Smooth muscle cell (in vitro differentiated cells): ENCODE measurements around the gene MRTFA. TPM values are rescaled to one million over a fixed set of nuclear protein-coding genes. Genes with fewer than 3 reads are reported as not detected.
A peak's percentile ranks its signal among the peaks of the same experiment; 100 is the strongest.

Experiments
- DNase-seq: peaks from one replicate; lab custom pipeline; 2025; ENCODE audit not compliant: unreplicated experiment; lab: John Stamatoyannopoulos, UW
- H2AFZ ChIP-seq: fragments of 200-600 bp; sonication (generic); 2 replicates; pipeline ENCODE4 v1.6.0; 2016; ENCODE audit warnings: antibody characterized with exemption, low read depth, mild to moderate bottlenecking
- H3F3A ChIP-seq: fragments of 200-600 bp; sonication (generic); 2 replicates; pipeline ENCODE4 v1.6.0; 2017; ENCODE audit warnings: antibody characterized with exemption, low read depth
- H3K27ac ChIP-seq: fragments of 200-600 bp; sonication (generic); 2 replicates; pipeline ENCODE4 v1.5.1; 2016; ENCODE audit warnings: low read depth, mild to moderate bottlenecking
- H3K27me3 ChIP-seq: fragments of 200-600 bp; sonication (generic); 2 replicates; pipeline ENCODE4 v1.6.1; 2016; ENCODE audit warnings: low read depth, mild to moderate bottlenecking
- H3K36me3 ChIP-seq: fragments of 200-600 bp; sonication (generic); 2 replicates; pipeline ENCODE4 v1.5.1; 2016; ENCODE audit warnings: low read depth
- H3K4me1 ChIP-seq: fragments of 200-600 bp; sonication (generic); 2 replicates; pipeline ENCODE4 v1.5.1; 2016; ENCODE audit warnings: low read depth
- H3K4me2 ChIP-seq: fragments of 200-600 bp; sonication (generic); 2 replicates; pipeline ENCODE4 v1.6.0; 2016; ENCODE audit warnings: mild to moderate bottlenecking
- H3K4me3 ChIP-seq: fragments of 200-600 bp; sonication (generic); 2 replicates; pipeline ENCODE4 v1.5.1; 2016; ENCODE audit warnings: mild to moderate bottlenecking
- H3K79me2 ChIP-seq: fragments of 200-600 bp; sonication (generic); 2 replicates; pipeline ENCODE4 v1.6.0; 2016; ENCODE audit warnings: low read depth, mild to moderate bottlenecking
- H3K9ac ChIP-seq: fragments of 200-600 bp; sonication (generic); 2 replicates; pipeline ENCODE4 v1.6.0; 2016; ENCODE audit warnings: low read depth
- H3K9me3 ChIP-seq: fragments of 200-600 bp; sonication (generic); replicated peaks from 2 replicates; pipeline ENCODE4 v1.5.1; 2016; ENCODE audit warnings: low read depth
- H4K20me1 ChIP-seq: fragments of 200-600 bp; sonication (generic); 2 replicates; pipeline ENCODE4 v1.6.0; 2016; ENCODE audit warnings: low read depth
- WGBS: methylation state at CpG from one replicate; pipeline ENCODE4 v1.1.7; 2016; ENCODE audit warnings: low lambda C conversion rate; 5-methylcytosine and 5-hydroxymethylcytosine counted together
- polyA plus RNA-seq: library from polyadenylated mRNA; unstranded; fragments of >200 nt; fragmentation: Nextera tagmentation; extraction: Ambion mirVana; gene quantifications from 2 replicates; pipeline ENCODE4 v1.2.1, GENCODE V29; 2016
- total RNA-seq: library from RNA; depleted of rRNA; stranded (reverse); fragments of >200 nt; gene quantifications from 2 replicates; pipeline ENCODE4 v1.2.3, GENCODE V29; 2014
- TF ChIP-seq, protein P1 (sequence below): fragments of 200-600 bp; sonication (generic); IDR thresholded peaks from 2 replicates; pipeline ENCODE4 v1.5.1; 2017; ENCODE audit warnings: borderline replicate concordance, mild to moderate bottlenecking, antibody characterized with exemption; ENCODE audit not compliant: insufficient read depth, poor library complexity, severe bottlenecking

MRTFA gene
- total and polyA plus RNA-seq, 2 experiments from 2014 or later = 25.5 to 41.7 TPM

- no peaks in the 10 kb centered on the region for H3K9me3 ChIP-seq
- 73% methylated on average over 2 of the region's 2 CpGs for WGBS
- peaks cover 90% of the 10 kb centered on the region for H3K79me2 ChIP-seq
- H4K20me1 ChIP-seq = peaks cover 80% of the 10 kb centered on the region
- H3K4me2 ChIP-seq = no peak overlapping the region
- peak overlapping the region; percentile 21 for H3K27ac ChIP-seq
- H3K4me3 ChIP-seq = no peak overlapping the region
- H3K4me1 ChIP-seq = no peaks in the 10 kb centered on the region
- no peak overlapping the region for H3K9ac ChIP-seq
- no peak for DNase-seq
- no peaks in the 10 kb centered on the region for H3K36me3 ChIP-seq
- TF ChIP-seq, protein P1, sequence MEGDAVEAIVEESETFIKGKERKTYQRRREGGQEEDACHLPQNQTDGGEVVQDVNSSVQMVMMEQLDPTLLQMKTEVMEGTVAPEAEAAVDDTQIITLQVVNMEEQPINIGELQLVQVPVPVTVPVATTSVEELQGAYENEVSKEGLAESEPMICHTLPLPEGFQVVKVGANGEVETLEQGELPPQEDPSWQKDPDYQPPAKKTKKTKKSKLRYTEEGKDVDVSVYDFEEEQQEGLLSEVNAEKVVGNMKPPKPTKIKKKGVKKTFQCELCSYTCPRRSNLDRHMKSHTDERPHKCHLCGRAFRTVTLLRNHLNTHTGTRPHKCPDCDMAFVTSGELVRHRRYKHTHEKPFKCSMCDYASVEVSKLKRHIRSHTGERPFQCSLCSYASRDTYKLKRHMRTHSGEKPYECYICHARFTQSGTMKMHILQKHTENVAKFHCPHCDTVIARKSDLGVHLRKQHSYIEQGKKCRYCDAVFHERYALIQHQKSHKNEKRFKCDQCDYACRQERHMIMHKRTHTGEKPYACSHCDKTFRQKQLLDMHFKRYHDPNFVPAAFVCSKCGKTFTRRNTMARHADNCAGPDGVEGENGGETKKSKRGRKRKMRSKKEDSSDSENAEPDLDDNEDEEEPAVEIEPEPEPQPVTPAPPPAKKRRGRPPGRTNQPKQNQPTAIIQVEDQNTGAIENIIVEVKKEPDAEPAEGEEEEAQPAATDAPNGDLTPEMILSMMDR = no peak
- no peaks in the 10 kb centered on the region for H3F3A ChIP-seq
- no peak overlapping the region for H2AFZ ChIP-seq
- no peaks in the 10 kb centered on the region for H3K27me3 ChIP-seq
Measured at GRCh38 chr22:40377931-40378330, 258.6 kb downstream of the MRTFA start.

- DNase-seq = no peak
- Histone ChIP-seq H2AFZ (no peak overlapping the region), H3K4me1 (peaks cover 6% of the 10 kb centered on the region), H3K4me3 (no peak overlapping the region), H3K9ac (no peak overlapping the region), H3K4me2 (no peak overlapping the region), H3F3A (peaks cover 3% of the 10 kb centered on the region), H3K27ac (no peak overlapping the region), H3K79me2 (peaks cover 96% of the 10 kb centered on the region), H3K36me3 (no peaks in the 10 kb centered on the region), H3K27me3 (no peaks in the 10 kb centered on the region), H3K9me3 (no peaks in the 10 kb centered on the region), H4K20me1 (peaks cover 68% of the 10 kb centered on the region)
- 91% methylated on average over 5 of the region's 5 CpGs for WGBS
- TF ChIP-seq, protein P1 = no peak
Measured at GRCh38 chr22:40376149-40376548, 260.4 kb downstream of the MRTFA start.

GRCh38 chr22:40374567-40374966, 262.0 kb downstream of the MRTFA start:
- Histone ChIP-seq H3F3A (peaks cover 6% of the 10 kb centered on the region), H3K4me1 (peaks cover 7% of the 10 kb centered on the region), H4K20me1 (peaks cover 52% of the 10 kb centered on the region), H3K79me2 (peaks cover 87% of the 10 kb centered on the region), H3K4me3 (no peak overlapping the region), H3K27ac (no peak overlapping the region), H3K4me2 (no peak overlapping the region), H3K9me3 (no peaks in the 10 kb centered on the region), H3K36me3 (no peaks in the 10 kb centered on the region), H3K27me3 (no peaks in the 10 kb centered on the region), H2AFZ (no peak overlapping the region), H3K9ac (no peak overlapping the region)
- WGBS = 98% methylated on average over 8 of the region's 8 CpGs
- DNase-seq = no peak
- TF ChIP-seq, protein P1 = no peak

DNA sequence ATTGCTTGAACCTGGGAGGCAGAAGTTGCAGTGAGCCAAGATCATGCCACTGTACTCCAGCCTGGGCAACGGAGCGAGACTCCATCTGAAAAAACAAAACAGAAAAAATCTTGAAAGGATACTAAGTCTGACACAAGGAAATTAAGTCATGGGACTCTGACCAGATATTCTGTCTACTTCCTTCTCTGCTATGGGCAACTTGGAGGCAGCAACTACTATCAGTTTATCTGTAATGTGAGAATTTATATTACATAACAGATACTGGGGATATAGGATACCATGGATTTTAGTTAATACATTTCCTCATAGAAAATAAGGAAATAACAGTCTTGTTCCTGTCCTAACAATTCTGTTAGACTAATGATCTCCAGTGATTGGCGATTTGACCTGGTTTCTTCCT, 267.7 kb downstream of the MRTFA start:
- H3K4me3 ChIP-seq = no peak overlapping the region
- no peaks in the 10 kb centered on the region for H3K27me3 ChIP-seq
- H3K9me3 ChIP-seq = no peaks in the 10 kb centered on the region
- H3F3A ChIP-seq = peaks cover 22% of the 10 kb centered on the region
- DNase-seq = no peak
- H3K27ac ChIP-seq = no peak overlapping the region
- TF ChIP-seq, protein P1 = no peak
- H3K36me3 ChIP-seq = peaks cover 13% of the 10 kb centered on the region
- H3K4me1 ChIP-seq = peaks cover 7% of the 10 kb centered on the region
- H3K79me2 ChIP-seq = peaks cover 29% of the 10 kb centered on the region
- H3K9ac ChIP-seq = no peak overlapping the region
- H2AFZ ChIP-seq = no peak overlapping the region
- 94% methylated on average over 3 of the region's 3 CpGs for WGBS
- H4K20me1 ChIP-seq = peaks cover 6% of the 10 kb centered on the region
- no peak overlapping the region for H3K4me2 ChIP-seq
